GM12865 (cell line): ENCODE results near the gene CDH13.

Experiments
- DNase-seq: peaks from one replicate; pipeline ENCODE4 v3.0.0; 2010; ENCODE audit warnings: low read depth
- H3K4me3 ChIP-seq: 2 replicates; pipeline ENCODE4 v1.5.1; 2011; ENCODE audit warnings: mild to moderate bottlenecking, low read depth, low read length, control low read depth
- CTCF ChIP-seq: IDR thresholded peaks from 2 replicates; pipeline ENCODE4 v1.5.1; 2011; ENCODE audit warnings: low read length, control low read depth, low read depth, inconsistent platforms; ENCODE audit not compliant: insufficient read depth; ENCODE audit errors: missing control alignments

Gene CDH13

GRCh38 chr16:82788225-82788624 lies 161.5 kb downstream of the CDH13 start:
- DNase-seq: no peak

GRCh38 chr16:82788919-82789318 lies 162.2 kb downstream of the CDH13 start:
- TF ChIP-seq CTCF: no peak
- DNase-seq: no peak
- no peak overlapping the region for H3K4me3 ChIP-seq

More at GRCh38 chr16:82788225-82788624, 161.5 kb downstream of the CDH13 start:
- H3K4me3 ChIP-seq: no peak overlapping the region
- TF ChIP-seq CTCF: no peak

GRCh38 chr16:82792693-82793092 lies 165.9 kb downstream of the CDH13 start:
- no peak for DNase-seq
- TF ChIP-seq CTCF: no peak
- no peak overlapping the region for H3K4me3 ChIP-seq

- H3K4me3 ChIP-seq: no peak overlapping the region
- no peak for DNase-seq
- no peak for TF ChIP-seq CTCF
Measured at GRCh38 chr16:82793528-82794245, 166.9 kb downstream of the CDH13 start.

DNA sequence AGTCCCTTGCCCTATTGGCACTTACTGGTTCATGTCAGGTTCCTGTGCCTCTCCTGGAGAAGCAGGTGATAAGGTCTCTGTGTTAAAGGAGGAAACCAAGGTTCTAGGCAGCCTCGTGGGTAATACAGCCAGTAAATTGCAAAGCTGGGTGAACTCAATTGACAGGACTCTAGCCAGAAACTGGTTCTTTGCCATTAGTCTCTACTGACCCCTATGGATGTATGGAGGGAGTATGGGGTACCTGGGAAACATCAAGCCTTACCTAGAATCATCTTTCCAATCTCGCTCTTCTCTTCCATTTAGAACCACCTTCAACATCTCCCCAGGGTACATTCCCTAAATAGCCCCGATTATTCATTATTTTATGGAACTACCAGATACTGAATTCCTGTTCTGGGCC lies 169.3 kb downstream of the CDH13 start:
- no peak for TF ChIP-seq CTCF

GRCh38 chr16:82801361-82801760 lies 174.6 kb downstream of the CDH13 start:
- no peak overlapping the region for H3K4me3 ChIP-seq
- peak; percentile 59 for DNase-seq
- TF ChIP-seq CTCF: no peak

More for the DNA sequence above, 169.3 kb downstream of the CDH13 start:
- H3K4me3 ChIP-seq: no peak overlapping the region
- no peak for DNase-seq

- TF ChIP-seq CTCF: no peak
- no peak overlapping the region for H3K4me3 ChIP-seq
- no peak for DNase-seq
Measured at GRCh38 chr16:82805866-82806265, 179.1 kb downstream of the CDH13 start.
